Measurements from ENCODE around the gene EIF4E1B. TPM values are rescaled to one million over a fixed set of nuclear protein-coding genes. Genes with fewer than 3 reads are reported as not detected.

The EIF4E1B gene
- total RNA-seq, 1 donor from 2014 or later: not detected

DNA sequence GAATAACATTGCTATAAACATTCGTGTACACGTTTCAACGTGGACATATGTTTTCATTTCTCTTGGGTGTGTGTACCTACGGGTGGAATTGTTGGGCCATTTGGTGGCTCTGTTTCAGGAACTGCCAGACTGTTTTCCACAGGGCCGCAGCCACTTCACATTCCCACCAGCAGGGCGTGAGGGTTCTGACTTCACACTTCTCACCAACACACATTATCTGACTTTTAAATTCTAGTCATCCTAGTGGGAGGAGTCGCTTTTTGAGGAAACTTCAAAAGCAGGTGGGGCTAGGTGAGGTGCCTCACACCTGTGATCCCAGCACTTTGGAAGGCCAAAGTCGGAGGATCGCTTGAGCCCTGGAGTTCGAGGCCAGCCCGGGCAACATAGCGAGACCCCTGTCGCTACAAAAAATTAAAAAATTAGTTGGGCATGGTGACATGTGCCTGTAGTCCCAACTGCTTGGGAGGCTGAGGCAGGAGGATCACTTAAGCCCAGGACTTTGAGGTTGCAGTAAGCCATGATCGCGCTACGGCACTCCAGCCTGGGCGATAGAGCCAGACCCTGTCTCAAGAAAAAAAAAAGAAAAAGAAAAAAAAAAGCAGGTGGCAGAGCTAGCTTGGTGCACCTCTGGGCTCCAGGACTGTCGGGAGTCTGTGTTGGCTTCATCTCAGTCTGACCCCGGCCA is 45.3 kb downstream of the EIF4E1B start:
- DNase-seq (ENCODE audit: low spot score): no peak
- intact Hi-C loops (cut with DNase I): no loop called here

DNA sequence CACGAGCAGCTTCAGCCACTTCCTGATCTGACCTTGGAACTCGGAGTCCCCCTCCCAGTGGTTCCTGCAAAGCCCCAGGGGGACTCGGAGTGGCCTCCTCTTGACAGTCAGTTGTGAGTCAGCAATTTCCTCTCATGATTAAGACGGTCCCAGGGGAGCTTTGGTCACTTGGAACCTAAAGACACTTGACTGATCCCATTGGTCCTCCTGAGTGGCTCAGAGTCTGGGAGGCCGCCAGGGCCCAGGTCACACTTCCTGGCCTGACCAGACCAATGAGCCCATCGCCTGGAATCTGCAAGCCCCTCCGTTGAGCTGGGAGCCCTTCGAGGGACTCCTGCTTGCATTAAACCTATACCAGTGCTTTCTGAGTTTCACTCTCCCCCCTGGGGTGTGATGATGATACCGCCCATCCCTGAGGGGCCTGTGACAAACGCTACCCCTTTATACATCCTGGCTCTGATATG is 45.9 kb downstream of the EIF4E1B start:
- DNase-seq (ENCODE audit: low spot score): no peak
- intact Hi-C loops (cut with DNase I): no loop called here

DNA sequence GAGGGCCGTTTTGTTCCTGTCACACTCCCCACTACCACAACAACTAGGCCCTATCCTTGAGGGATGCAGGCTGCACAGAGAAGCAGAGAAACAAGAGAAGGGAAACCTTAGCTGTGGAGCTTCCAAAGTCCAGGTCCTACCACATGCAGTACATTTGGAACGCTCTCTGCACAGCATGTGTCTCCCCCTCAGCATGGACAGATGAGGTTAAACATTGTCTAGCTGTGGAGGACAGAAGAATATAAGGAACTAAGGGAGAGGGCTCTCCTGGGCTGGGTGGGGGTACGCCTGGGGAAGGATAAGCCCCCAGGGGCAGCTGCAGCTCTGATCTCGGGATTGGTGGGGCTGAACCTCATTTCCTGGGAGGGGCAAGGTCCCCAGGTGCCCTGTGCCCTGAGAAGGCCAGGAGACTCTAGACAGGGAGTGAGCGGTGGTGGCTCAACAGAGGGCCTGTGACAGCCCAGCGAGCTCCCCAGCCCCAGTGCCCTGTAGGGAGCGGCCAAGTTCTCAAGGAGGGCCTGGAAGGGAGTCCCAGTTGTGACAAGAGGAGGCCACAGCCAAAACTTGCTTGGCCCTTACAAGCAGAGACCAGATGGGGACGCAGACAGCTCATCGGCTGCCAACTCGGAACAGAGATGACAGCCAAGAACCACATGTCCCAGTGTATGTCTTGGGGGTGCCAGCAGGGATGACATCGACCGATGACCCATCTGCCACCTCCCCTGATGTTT is 46.9 kb downstream of the EIF4E1B start:
- no peak for DNase-seq (ENCODE audit: low spot score)
- intact Hi-C loops (cut with DNase I): no loop called here

DNA sequence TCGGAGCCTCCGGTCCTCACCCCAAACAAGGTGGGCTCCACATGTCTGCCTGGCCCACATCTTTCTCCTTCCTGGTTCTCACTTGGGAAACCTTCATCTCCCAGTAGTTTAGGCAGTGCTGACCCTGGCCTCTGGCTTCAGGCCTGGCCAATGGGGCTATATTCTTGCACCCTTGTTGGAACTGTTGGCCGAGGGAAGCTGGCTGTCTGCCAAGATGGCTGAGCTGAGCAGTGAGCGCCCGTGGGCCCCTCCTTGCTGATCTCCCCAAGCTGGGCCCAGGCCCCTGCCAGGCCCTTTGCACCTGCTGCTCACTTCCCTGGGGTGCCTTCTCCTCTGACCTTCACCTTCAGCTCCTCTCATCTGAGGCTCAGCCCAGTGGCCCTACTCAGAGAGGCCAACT is 48.1 kb downstream of the EIF4E1B start:
- intact Hi-C loops (cut with DNase I): no loop called here
- DNase-seq (ENCODE audit: low spot score): no peak

GRCh38 chr5:176679365-176680225 is 49.1 kb downstream of the EIF4E1B start:
- intact Hi-C loops (cut with DNase I): no loop called here

DNA sequence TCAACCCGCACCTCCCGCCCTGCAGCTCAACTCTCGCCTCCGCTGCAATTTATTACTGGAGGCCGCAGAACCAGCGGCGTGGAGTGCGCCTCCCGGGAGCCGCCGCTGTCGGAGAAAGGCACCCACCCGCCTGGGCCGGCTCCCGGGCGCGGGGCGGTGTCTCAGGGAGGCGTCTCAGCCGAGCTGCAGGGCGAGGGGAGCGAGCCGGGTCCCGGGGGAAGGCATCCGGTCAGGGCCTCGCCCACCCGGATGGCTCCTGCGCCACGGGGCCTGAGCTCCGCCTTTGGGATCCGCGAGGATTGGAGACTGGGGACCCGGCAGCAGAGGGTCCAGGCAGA is 49.7 kb downstream of the EIF4E1B start:
- intact Hi-C loops (cut with DNase I): no loop called here
- DNase-seq (ENCODE audit: low spot score): no peak

More at GRCh38 chr5:176679365-176680225, 49.1 kb downstream of the EIF4E1B start:
- DNase-seq (ENCODE audit: low spot score): no peak

DNA sequence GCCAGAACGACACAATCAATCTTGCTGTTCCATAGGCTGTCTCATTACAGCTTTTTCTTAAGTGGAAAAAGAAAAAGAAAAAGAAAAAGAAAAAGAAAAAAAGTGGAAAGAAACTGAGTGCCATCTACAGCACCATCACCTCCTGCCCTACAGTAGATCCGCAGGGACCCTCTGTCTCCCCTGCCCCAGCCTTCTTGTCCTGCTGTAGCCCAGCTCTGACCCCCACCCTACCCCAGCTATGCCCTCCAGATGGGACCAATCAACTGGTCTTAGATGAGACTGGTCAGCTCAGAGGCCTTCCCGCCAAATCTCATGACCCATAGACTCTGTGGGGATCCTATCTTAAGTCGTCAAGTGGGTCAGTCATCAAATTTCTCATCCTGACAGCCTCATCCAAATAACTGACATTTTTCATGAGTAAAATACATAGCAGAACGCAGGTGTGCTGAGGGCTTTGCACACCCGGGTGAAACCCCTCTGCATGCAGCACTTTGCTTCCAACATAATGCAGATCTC is 51.6 kb downstream of the EIF4E1B start:
- DNase-seq (ENCODE audit: low spot score): no peak
- intact Hi-C loops (cut with DNase I): no loop called here

DNA sequence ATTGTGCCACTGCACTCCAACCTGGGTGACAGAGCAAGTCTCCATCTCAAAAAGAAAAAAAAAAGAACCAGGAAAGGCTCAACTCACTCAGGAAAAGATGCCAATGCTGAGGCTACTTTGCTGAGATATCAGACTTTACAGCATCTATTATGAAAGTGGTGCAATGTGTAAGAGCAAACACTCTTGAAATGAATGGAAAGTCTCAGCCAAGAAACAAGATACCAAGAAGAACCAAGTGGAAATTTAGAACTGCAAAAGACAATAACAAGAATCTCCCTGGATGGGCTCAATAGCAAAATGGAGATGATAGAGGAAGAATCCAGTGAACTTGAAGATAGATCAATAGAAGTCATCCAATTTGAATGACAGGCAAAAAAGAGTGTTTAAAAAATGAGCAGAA is 54.5 kb downstream of the EIF4E1B start:
- intact Hi-C loops (cut with DNase I): no loop called here
- DNase-seq (ENCODE audit: low spot score): no peak

DNA sequence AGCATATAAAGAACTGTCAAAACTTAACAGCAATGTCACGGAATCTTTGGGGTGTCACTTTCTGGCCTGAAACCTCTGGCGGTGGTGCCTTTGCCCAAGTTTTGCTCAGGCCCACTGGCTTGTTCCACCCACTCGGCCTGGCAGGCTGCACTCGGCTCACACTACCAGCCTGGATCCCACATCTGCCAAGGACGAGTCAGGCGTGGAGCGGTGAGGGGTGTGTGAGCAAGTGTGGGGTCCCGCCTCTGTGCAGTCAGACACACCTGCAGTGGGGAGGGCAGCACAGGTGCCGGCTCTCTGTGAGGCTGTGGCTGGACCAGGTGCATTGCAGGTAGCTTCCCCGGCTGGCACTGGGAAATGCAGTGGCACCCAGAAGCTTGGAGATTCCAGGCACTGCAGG is 56.8 kb downstream of the EIF4E1B start:
- no peak for DNase-seq (ENCODE audit: low spot score)
- intact Hi-C loops (cut with DNase I): no loop called here

DNA sequence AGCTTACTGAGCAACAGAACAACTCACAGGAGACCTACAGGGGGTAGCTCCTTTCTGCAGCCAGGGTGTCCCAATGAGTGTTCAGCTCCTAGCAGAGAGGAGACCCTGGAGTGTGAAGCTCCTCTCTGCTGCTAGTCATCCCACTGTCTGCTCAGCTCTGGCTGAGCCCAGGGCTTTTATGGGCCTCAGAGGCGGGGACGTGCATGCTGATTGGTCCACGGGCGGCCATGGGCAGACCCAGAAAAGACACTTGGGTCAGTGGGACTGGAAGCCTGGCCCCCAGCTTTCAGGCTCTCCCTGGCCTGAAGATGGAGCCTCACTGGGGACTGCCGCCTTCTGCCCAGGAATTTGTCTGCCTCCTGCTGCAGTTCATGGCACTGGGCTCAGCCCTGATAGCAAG is 57.4 kb downstream of the EIF4E1B start:
- no peak for DNase-seq (ENCODE audit: low spot score)
- intact Hi-C loops (cut with DNase I): no loop called here

- no peak for DNase-seq (ENCODE audit: low spot score)
Measured at GRCh38 chr5:176690911-176691310, 60.4 kb downstream of the EIF4E1B start.

GRCh38 chr5:176691524-176691923 is 61.0 kb downstream of the EIF4E1B start:
- intact Hi-C loops (cut with DNase I): no loop called here
- no peak for DNase-seq (ENCODE audit: low spot score)

More at GRCh38 chr5:176690911-176691310, 60.4 kb downstream of the EIF4E1B start:
- intact Hi-C loops (cut with DNase I): no loop called here

- intact Hi-C loops (cut with DNase I): no loop called here
- no peak for DNase-seq (ENCODE audit: low spot score)
Measured at GRCh38 chr5:176692326-176692725, 61.9 kb downstream of the EIF4E1B start.

DNA sequence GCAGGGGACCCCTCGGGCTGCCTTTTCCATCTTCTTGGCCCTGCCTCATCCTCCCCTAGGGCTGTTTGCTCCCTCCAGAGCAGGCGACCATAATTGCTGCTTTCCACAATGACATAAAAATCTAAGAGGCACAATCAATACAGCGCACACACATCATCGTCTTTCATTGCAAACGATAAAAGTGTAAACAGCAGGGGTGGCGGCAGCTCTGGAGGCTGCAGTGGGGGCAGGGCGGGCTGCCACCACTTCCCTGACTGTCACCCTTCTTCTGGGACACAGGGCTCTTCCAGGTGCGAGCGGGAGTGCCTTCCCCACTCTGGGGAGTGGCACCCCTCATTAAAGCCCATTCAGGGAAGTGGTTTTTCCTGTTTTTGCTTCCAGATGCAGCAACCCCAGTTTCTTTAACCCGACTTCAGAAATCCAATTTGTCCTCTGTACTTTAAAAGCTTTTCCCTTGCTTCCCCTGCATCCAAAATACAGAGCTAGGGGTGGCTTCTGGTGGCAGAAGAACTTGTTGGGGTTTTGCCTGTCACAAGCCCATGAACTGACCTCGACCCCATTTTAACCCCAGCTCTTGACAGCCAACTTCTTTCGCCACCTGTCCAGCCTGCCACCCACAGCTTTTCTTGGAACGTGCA is 62.5 kb downstream of the EIF4E1B start:
- no peak for DNase-seq (ENCODE audit: low spot score)
- intact Hi-C loops (cut with DNase I): no loop called here

GRCh38 chr5:176693477-176693851 is 63.0 kb downstream of the EIF4E1B start:
- intact Hi-C loops (cut with DNase I): no loop called here
- no peak for DNase-seq (ENCODE audit: low spot score)

DNA sequence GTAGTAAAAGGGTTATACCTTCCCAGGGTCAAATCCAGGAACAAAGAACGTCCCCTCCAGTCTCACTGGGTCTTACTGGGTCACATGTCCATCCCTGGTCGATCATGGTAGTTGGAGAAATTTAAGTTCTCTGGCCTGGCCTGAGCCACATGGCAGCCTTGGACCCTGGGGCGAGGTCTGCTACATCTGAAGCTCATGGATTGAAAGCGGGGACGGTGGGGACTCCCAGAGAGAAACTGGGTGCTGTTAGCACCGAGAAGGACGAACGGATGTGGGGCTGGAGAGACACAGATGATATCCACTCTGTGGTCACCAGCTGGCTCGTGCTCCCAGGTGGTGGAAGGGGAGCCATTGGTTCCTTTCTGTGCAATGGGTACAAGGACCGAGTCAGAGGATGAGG is 63.7 kb downstream of the EIF4E1B start:
- no peak for DNase-seq (ENCODE audit: low spot score)
- intact Hi-C loops (cut with DNase I): no loop called here

DNA sequence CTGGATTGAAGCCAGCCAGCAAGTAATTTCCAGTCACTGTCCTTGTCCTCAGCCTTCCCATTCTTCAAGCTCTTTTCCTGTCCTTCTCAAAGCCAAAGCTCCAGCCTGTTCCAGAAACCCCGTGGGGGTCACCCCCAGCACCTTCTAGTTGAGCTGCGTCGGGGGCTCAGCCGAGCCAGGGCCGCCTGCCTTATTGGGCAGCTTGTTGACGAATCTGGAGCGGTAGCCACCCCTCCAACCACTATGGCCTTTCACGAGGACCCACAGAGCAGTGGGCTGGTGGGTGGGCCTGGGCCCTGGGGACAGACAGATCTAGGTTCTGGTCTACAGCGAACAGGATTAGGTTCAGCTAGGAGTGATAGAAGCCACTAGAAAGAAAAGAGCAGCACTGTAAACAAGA is 64.2 kb downstream of the EIF4E1B start:
- intact Hi-C loops (cut with DNase I): no loop called here
- no peak for DNase-seq (ENCODE audit: low spot score)

DNA sequence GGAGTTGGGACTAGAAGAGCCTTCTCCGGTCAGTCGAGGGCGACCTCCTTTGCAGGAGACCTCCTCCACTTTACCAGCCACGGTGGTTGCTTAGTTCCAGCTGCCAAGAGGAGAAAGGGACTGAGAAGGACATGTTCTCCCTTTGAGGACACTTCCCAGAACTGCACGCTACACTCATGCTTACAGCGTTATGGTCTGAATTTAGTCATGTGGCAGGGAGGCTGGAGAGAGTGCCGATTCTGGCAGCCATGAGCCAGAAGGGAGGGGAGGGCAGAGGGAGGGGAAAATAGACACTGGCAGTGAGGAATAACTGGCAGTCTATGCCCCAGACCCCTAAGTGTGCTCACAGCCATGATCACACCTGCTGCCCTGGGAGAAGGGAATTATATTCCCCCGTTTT is 64.6 kb downstream of the EIF4E1B start:
- intact Hi-C loops (cut with DNase I): no loop called here
- no peak for DNase-seq (ENCODE audit: low spot score)
